HEK293 (cell line): ENCODE data around the gene PCDH9.

Experiments used
- ATF2 ChIP-seq: fragments of 450-650 bp; formaldehyde crosslinking; IDR thresholded peaks from 2 replicates; pipeline ENCODE4 v1.5.1; 2016; ENCODE audit warnings: missing biosample characterization, missing genetic modification characterization, low read depth
- CTCF ChIP-seq: fragments of 450-650 bp; formaldehyde crosslinking; IDR thresholded peaks from 2 replicates; pipeline ENCODE4 v1.5.1; 2016; ENCODE audit warnings: missing biosample characterization, missing genetic modification characterization
- SCRT1 ChIP-seq: fragments of 450-650 bp; formaldehyde crosslinking; IDR thresholded peaks from 2 replicates; pipeline ENCODE4 v1.5.1; 2016; ENCODE audit warnings: missing biosample characterization, missing genetic modification characterization, borderline replicate concordance
- ZEB2 ChIP-seq: fragments of 450-650 bp; formaldehyde crosslinking; IDR thresholded peaks from 2 replicates; pipeline ENCODE4 v1.5.1; 2016; ENCODE audit warnings: missing biosample characterization, missing genetic modification characterization
- ZNF140 ChIP-seq: fragments of 450-650 bp; formaldehyde crosslinking; IDR thresholded peaks from 2 replicates; pipeline ENCODE4 v1.5.1; 2016; ENCODE audit warnings: missing biosample characterization, missing genetic modification characterization
- ZNF266 ChIP-seq: fragments of 450-650 bp; formaldehyde crosslinking; IDR thresholded peaks from 2 replicates; pipeline ENCODE4 v1.5.1; 2016; ENCODE audit warnings: missing biosample characterization, missing genetic modification characterization, low read depth
- ZNF292 ChIP-seq: fragments of 450-650 bp; formaldehyde crosslinking; IDR thresholded peaks from 2 replicates; pipeline ENCODE4 v1.5.1; 2016; ENCODE audit warnings: low read depth, missing biosample characterization, missing genetic modification characterization, borderline replicate concordance
- ZNF341 ChIP-seq: fragments of 450-650 bp; formaldehyde crosslinking; IDR thresholded peaks from 2 replicates; pipeline ENCODE4; 2016; ENCODE audit warnings: low read depth, missing biosample characterization, missing genetic modification characterization
- ZNF530 ChIP-seq: fragments of 450-650 bp; formaldehyde crosslinking; IDR thresholded peaks from 2 replicates; pipeline ENCODE4 v1.5.1; 2016; ENCODE audit warnings: low read depth, missing biosample characterization, missing genetic modification characterization
- TF ChIP-seq, protein P1 (sequence below): fragments of 450-650 bp; formaldehyde crosslinking; IDR thresholded peaks from 2 replicates; pipeline ENCODE4 v1.5.1; 2016; ENCODE audit warnings: missing biosample characterization, missing genetic modification characterization

DNA sequence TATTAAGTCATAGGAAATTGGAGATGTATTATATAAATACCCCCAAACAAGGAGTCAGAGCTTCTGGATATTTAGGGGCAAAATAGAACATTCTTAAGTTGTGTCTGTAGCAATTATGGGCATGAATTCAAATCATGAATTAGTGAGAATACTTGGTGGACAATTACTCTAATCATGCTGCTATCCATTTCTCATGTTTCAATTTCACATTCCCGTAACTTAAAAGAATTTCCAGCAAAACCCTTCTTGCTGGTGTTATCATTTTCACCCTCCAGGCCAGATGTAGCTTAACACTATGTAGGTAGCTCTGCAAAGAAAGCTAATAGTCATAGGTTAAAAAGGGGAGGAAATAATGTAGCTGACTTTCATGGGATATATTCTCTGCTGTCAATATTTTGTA lies 136.1 kb downstream of the PCDH9 start:
- TF ChIP-seq CTCF (tag by site-specific recombination) = no peak
- no peak for TF ChIP-seq ZEB2 (tag by site-specific recombination)
- no peak for TF ChIP-seq ZNF266 (tag by site-specific recombination)
- TF ChIP-seq SCRT1 (tag by site-specific recombination) = no peak
- TF ChIP-seq, protein P1, sequence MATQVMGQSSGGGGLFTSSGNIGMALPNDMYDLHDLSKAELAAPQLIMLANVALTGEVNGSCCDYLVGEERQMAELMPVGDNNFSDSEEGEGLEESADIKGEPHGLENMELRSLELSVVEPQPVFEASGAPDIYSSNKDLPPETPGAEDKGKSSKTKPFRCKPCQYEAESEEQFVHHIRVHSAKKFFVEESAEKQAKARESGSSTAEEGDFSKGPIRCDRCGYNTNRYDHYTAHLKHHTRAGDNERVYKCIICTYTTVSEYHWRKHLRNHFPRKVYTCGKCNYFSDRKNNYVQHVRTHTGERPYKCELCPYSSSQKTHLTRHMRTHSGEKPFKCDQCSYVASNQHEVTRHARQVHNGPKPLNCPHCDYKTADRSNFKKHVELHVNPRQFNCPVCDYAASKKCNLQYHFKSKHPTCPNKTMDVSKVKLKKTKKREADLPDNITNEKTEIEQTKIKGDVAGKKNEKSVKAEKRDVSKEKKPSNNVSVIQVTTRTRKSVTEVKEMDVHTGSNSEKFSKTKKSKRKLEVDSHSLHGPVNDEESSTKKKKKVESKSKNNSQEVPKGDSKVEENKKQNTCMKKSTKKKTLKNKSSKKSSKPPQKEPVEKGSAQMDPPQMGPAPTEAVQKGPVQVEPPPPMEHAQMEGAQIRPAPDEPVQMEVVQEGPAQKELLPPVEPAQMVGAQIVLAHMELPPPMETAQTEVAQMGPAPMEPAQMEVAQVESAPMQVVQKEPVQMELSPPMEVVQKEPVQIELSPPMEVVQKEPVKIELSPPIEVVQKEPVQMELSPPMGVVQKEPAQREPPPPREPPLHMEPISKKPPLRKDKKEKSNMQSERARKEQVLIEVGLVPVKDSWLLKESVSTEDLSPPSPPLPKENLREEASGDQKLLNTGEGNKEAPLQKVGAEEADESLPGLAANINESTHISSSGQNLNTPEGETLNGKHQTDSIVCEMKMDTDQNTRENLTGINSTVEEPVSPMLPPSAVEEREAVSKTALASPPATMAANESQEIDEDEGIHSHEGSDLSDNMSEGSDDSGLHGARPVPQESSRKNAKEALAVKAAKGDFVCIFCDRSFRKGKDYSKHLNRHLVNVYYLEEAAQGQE (tag by site-specific recombination) = no peak
- TF ChIP-seq ZNF292 (tag by site-specific recombination) = no peak
- TF ChIP-seq ATF2 (tag by site-specific recombination) = no peak
- no peak for TF ChIP-seq ZNF530 (tag by site-specific recombination)
- no peak for TF ChIP-seq ZNF140 (tag by site-specific recombination)
- TF ChIP-seq ZNF341 (tag by site-specific recombination) = no peak
